Immature natural killer cell (primary cell): ENCODE results near the gene TXLNA. TPM values are rescaled to one million over a fixed set of nuclear protein-coding genes. Genes with fewer than 3 reads are reported as not detected.
A peak's percentile ranks its signal among the peaks of the same experiment; 100 is the strongest.

ENCODE experiments used
- DNase-seq, 3 donors: peaks; one replicate each; pipeline ENCODE4 v3.0.0; 2022; ENCODE audit warnings: mixed read lengths in 1 of 3
- H3K27ac Mint-ChIP-seq, 6 donors: one replicate each; pipeline ENCODE4 v1.8.0; 2020; ENCODE audit warnings: mixed read lengths in 6 of 6, mild to moderate bottlenecking in 5 of 6, inconsistent platforms in 4 of 6, moderate library complexity in 3 of 6
- H3K27me3 Mint-ChIP-seq, 3 donors: one replicate each; pipeline ENCODE4 v1.8.0; 2020 to 2021; ENCODE audit warnings: low read depth in 3 of 3, mild to moderate bottlenecking in 3 of 3, mixed read lengths in 3 of 3, moderate library complexity in 3 of 3, inconsistent platforms in 1 of 3
- H3K36me3 Mint-ChIP-seq, 3 donors: one replicate each; pipeline ENCODE4 v1.8.0; 2020; ENCODE audit warnings: mixed read lengths in 3 of 3, inconsistent platforms in 2 of 3, mild to moderate bottlenecking in 2 of 3
- H3K4me1 Mint-ChIP-seq, 2 donors: one replicate each; pipeline ENCODE4 v1.8.0; 2020; ENCODE audit warnings: inconsistent platforms in 2 of 2, mild to moderate bottlenecking in 2 of 2, mixed read lengths in 2 of 2, moderate library complexity in 1 of 2
- H3K4me3 Mint-ChIP-seq, 5 donors: one replicate each; pipeline ENCODE4 v1.8.0; 2020; ENCODE audit warnings: mild to moderate bottlenecking in 5 of 5, mixed read lengths in 5 of 5, inconsistent platforms in 3 of 5, moderate library complexity in 3 of 5
- H3K9me3 Mint-ChIP-seq, 6 donors: one replicate each; pipeline ENCODE4 v1.8.0; 2020; ENCODE audit warnings: mild to moderate bottlenecking in 6 of 6, mixed read lengths in 6 of 6, inconsistent platforms in 4 of 6, moderate library complexity in 3 of 6
- polyA plus RNA-seq, 3 donors: library from polyadenylated mRNA; unstranded; fragments of 300-500 nt; fragmentation: Illumina TruSeq; gene quantifications; one replicate each; pipeline ENCODE4 v1.2.3, GENCODE V29; 2021

Gene TXLNA
- polyA plus RNA-seq, 3 donors from 2014 or later = 14.5 to 33.4 (median 18.5) TPM

GRCh38 chr1:32170991-32171390 lies 8.5 kb upstream of the TXLNA start:
- Mint-ChIP-seq H3K36me3 (peaks cover 25 to 46% (median 26%) of the 10 kb centered on the region in 3 donors), H3K27ac (peak overlapping the region in 1 of 6 donors; percentile 24), H3K4me3 (no peak overlapping the region), H3K4me1 (peaks cover 0 to 12% of the 10 kb centered on the region in 2 donors), H3K27me3 (peaks cover 0 to 2% (median 0%) of the 10 kb centered on the region in 3 donors), H3K9me3 (no peaks in the 10 kb centered on the region)
- no peak for DNase-seq

DNA sequence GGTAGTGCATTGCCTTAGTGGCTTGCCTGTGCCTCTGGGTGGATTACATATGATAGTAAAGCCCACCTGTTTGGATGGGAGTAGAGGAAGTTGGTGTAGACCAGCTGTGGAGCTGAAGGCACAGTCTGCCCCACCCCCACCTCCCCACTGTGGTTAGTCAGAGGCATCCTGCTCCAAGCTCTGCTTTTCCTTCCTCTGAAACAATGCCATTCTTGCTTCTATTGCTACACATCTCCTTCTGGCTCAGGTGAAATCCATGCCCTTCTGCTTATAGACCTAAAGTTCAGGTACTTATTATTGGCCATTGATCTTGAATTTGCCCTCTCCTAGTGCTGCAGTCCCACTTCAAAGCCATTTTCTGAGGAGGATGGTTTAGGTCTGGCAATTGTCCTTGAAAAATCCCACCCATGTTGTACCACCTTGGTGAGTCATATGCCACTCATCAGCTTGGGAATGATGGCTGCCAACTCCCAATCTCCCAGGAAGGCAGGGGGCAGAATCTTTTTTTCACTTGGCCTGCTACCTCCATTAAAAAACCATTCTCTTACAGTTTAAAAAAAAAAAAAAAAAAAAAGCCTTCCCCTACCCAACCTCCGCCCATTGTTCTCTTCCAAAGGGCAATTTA lies 6.7 kb upstream of the TXLNA start:
- H3K36me3 Mint-ChIP-seq = peaks cover 25 to 43% (median 26%) of the 10 kb centered on the region in 3 donors
- no peaks in the 10 kb centered on the region for H3K9me3 Mint-ChIP-seq

DNA sequence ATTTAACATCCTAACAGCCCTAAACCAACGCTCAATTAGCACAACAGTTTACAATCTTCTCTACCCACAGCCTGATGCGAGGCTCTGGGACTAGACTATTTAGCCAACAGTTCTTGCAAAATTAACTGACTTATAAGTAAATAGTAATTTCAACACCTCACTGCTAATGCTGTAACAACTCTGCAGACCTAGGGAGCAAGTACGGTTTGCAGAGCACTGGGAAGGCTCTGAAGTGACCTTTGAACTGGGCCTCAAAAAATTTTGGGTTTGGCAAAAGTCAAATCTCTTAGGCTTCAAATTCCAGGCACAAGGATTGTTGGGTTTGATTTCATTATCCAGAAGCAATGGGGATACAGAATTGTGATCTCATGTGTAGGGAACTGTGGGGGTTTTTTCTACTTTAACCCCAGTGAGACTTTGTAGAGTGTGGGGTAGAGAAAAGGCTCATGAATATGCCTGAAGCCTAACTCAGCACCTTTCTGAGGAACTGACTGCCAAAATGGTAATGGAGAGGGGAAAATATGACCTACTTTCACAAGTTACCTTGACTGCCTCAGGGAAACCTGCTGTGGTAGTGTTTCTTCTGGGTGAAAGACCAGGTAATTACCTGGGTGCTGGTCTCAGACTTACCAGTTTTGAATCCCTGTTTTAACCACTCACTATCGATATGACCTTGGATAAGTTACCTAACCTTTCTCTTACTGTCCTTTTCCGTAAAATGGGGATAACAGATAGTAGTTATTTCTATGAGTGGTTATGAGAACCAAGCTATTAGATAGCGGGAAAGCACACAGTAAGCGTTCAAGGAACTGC lies 889 bp upstream of the TXLNA start:
- Mint-ChIP-seq H3K4me1 (peaks cover 31 to 33% of the 10 kb centered on the region in 2 donors), H3K4me3 (peak overlapping the region; percentile 89 to 94 (median 91)), H3K9me3 (no peaks in the 10 kb centered on the region), H3K27ac (peak overlapping the region; percentile 91 to 97 (median 95)), H3K36me3 (peaks cover 0 to 10% (median 4%) of the 10 kb centered on the region in 3 donors), H3K27me3 (peaks cover 9 to 18% (median 11%) of the 10 kb centered on the region in 3 donors)
- DNase-seq = no peak

More for the DNA sequence above, 6.7 kb upstream of the TXLNA start:
- peaks cover 0 to 2% (median under 1%) of the 10 kb centered on the region in 3 donors for H3K27me3 Mint-ChIP-seq
- no peak overlapping the region for H3K4me3 Mint-ChIP-seq
- H3K4me1 Mint-ChIP-seq = peaks cover 0 to 12% of the 10 kb centered on the region in 2 donors
- DNase-seq = no peak
- H3K27ac Mint-ChIP-seq = peak overlapping the region in 2 of 6 donors; percentile 3 to 29

- Mint-ChIP-seq H3K27me3 (peaks cover 9 to 18% (median 11%) of the 10 kb centered on the region in 3 donors), H3K4me1 (peaks cover 36% of the 10 kb centered on the region in 2 donors), H3K4me3 (peak overlapping the region; percentile 89 to 94 (median 91)), H3K9me3 (no peaks in the 10 kb centered on the region), H3K36me3 (peaks cover 0 to 9% (median 7%) of the 10 kb centered on the region in 3 donors), H3K27ac (peak overlapping the region; percentile 91 to 97 (median 95))
- peak in 1 of 3 donors; percentile 7 for DNase-seq
Observed at GRCh38 chr1:32179193-32179442, 357 bp upstream of the TXLNA start.

- peaks cover 9 to 18% (median 11%) of the 10 kb centered on the region in 3 donors for H3K27me3 Mint-ChIP-seq
- H3K36me3 Mint-ChIP-seq = peaks cover 5 to 17% (median 6%) of the 10 kb centered on the region in 3 donors
- DNase-seq = peak; percentile 40 to 42 (median 40)
- no peaks in the 10 kb centered on the region for H3K9me3 Mint-ChIP-seq
- H3K27ac Mint-ChIP-seq = peak overlapping the region; percentile 90 to 94 (median 92)
- H3K4me3 Mint-ChIP-seq = peak overlapping the region; percentile 86 to 94 (median 91)
- peaks cover 42 to 47% of the 10 kb centered on the region in 2 donors for H3K4me1 Mint-ChIP-seq
Observed at GRCh38 chr1:32180186-32181060, 948 bp downstream of the TXLNA start.

- peak overlapping the region; percentile 86 to 94 (median 91) for H3K4me3 Mint-ChIP-seq
- no peaks in the 10 kb centered on the region for H3K9me3 Mint-ChIP-seq
- H3K27ac Mint-ChIP-seq = peak overlapping the region; percentile 90 to 94 (median 92)
- peaks cover 6 to 17% (median 9%) of the 10 kb centered on the region in 3 donors for H3K36me3 Mint-ChIP-seq
- DNase-seq = no peak
- peaks cover 46 to 48% of the 10 kb centered on the region in 2 donors for H3K4me1 Mint-ChIP-seq
- H3K27me3 Mint-ChIP-seq = peaks cover 9 to 18% (median 11%) of the 10 kb centered on the region in 3 donors
Observed at GRCh38 chr1:32181065-32181464, 1.6 kb downstream of the TXLNA start.

- Mint-ChIP-seq H3K9me3 (no peaks in the 10 kb centered on the region), H3K4me3 (peak overlapping the region; percentile 86 to 94 (median 91)), H3K27me3 (peaks cover 9 to 18% (median 11%) of the 10 kb centered on the region in 3 donors), H3K4me1 (peaks cover 51 to 52% of the 10 kb centered on the region in 2 donors), H3K27ac (peak overlapping the region; percentile 73 to 92 (median 91)), H3K36me3 (peaks cover 11 to 21% (median 14%) of the 10 kb centered on the region in 3 donors)
- DNase-seq = no peak
Observed at GRCh38 chr1:32181563-32181962, 2.1 kb downstream of the TXLNA start.

- Mint-ChIP-seq H3K4me1 (peaks cover 52 to 55% of the 10 kb centered on the region in 2 donors), H3K36me3 (peaks cover 13 to 22% (median 16%) of the 10 kb centered on the region in 3 donors), H3K27me3 (peaks cover 9 to 18% (median 11%) of the 10 kb centered on the region in 3 donors), H3K4me3 (peak overlapping the region in 1 of 5 donors; percentile 27), H3K9me3 (no peaks in the 10 kb centered on the region), H3K27ac (peak overlapping the region in 4 of 6 donors; percentile 34 to 74 (median 55))
- DNase-seq = no peak
Observed at GRCh38 chr1:32182060-32182459, 2.6 kb downstream of the TXLNA start.

GRCh38 chr1:32184650-32185049 lies 5.2 kb downstream of the TXLNA start:
- no peak overlapping the region for H3K4me3 Mint-ChIP-seq
- DNase-seq = no peak
- H3K36me3 Mint-ChIP-seq = peaks cover 24 to 37% (median 35%) of the 10 kb centered on the region in 3 donors
- H3K4me1 Mint-ChIP-seq = peaks cover 50 to 55% of the 10 kb centered on the region in 2 donors
- peak overlapping the region in 2 of 6 donors; percentile 57 to 77 for H3K27ac Mint-ChIP-seq
- H3K27me3 Mint-ChIP-seq = peaks cover 5 to 11% (median 8%) of the 10 kb centered on the region in 3 donors
- H3K9me3 Mint-ChIP-seq = no peaks in the 10 kb centered on the region

GRCh38 chr1:32186077-32186476 lies 6.6 kb downstream of the TXLNA start:
- no peak overlapping the region for H3K4me3 Mint-ChIP-seq
- H3K4me1 Mint-ChIP-seq = peaks cover 38 to 42% of the 10 kb centered on the region in 2 donors
- peaks cover 35 to 45% (median 41%) of the 10 kb centered on the region in 3 donors for H3K36me3 Mint-ChIP-seq
- peaks cover 2 to 6% (median 2%) of the 10 kb centered on the region in 3 donors for H3K27me3 Mint-ChIP-seq
- peak overlapping the region in 3 of 6 donors; percentile 13 to 65 (median 23) for H3K27ac Mint-ChIP-seq
- DNase-seq = no peak
- no peaks in the 10 kb centered on the region for H3K9me3 Mint-ChIP-seq

DNA sequence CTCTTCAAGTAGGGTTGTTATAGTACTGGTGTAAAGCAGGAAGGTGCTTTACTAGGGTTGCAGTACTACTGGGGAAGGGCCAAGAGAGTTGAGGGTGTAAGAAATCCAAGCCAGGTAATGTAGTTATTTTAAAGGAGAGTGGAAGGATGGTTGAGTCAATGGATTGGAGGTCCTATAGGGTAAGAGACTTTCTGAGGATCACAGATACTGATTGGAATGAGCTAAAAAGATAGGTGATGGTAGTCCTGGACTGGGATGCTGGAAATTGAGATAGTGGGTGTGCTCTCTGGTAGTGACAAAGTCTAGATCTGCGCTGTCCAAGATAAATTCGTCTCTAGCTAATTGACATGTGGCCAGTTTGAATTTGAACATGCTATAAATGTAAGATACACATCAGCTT lies 7.0 kb downstream of the TXLNA start:
- Mint-ChIP-seq H3K27me3 (peaks cover 0 to 6% (median 0%) of the 10 kb centered on the region in 3 donors), H3K27ac (peak overlapping the region in 3 of 6 donors; percentile 13 to 65 (median 13)), H3K4me1 (peaks cover 33 to 38% of the 10 kb centered on the region in 2 donors), H3K9me3 (no peaks in the 10 kb centered on the region), H3K4me3 (no peak overlapping the region), H3K36me3 (peaks cover 38 to 43% (median 39%) of the 10 kb centered on the region in 3 donors)
- DNase-seq = no peak

GRCh38 chr1:32187850-32188249 lies 8.4 kb downstream of the TXLNA start:
- peaks cover 46 to 55% (median 49%) of the 10 kb centered on the region in 3 donors for H3K36me3 Mint-ChIP-seq
- no peaks in the 10 kb centered on the region for H3K9me3 Mint-ChIP-seq
- H3K4me3 Mint-ChIP-seq = no peak overlapping the region
- H3K4me1 Mint-ChIP-seq = peaks cover 23 to 28% of the 10 kb centered on the region in 2 donors
- no peak overlapping the region for H3K27ac Mint-ChIP-seq
- H3K27me3 Mint-ChIP-seq = peaks cover 0 to 6% (median 1%) of the 10 kb centered on the region in 3 donors
- DNase-seq = no peak
